HG03159 (cell line): ENCODE data around the gene THAP11.
A peak's percentile ranks its signal among the peaks of the same experiment; 100 is the strongest.
"Not testable (repeated sequence)": the region's sequence is repeated elsewhere in the genome, so short reads cannot be mapped to it uniquely, and the experiment has no call there.

Experiments
- ATAC-seq: cut with Tn5 transposase; IDR thresholded peaks from one replicate; pipeline ENCODE4 v1.9.1; 2021; ENCODE audit warnings: mild to moderate bottlenecking, moderate library complexity; ENCODE audit not compliant: unreplicated experiment

Gene THAP11

DNA sequence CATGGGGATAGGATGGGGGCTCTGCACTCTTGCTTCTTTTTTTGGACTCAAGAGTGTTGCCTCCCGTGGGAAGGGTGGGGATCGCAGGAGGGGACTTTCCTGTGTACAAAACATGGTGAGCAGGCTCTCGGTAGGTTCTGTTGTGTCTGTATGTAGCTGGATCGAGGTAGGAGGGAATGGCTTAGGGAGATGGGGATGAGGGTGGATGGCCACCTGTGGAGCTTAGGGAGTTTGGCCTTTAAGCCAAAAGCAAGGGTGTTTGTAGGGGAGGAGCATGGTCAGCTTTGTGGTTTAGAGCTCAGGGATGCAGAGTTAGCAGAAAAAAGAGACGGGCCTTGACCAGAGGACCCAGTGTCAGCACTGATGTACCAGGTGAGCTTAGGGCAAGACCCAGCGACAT lies 19.8 kb downstream of the THAP11 start:
- ATAC-seq: no peak

GRCh38 chr16:67862623-67863583 lies 20.8 kb downstream of the THAP11 start:
- no peak for ATAC-seq

DNA sequence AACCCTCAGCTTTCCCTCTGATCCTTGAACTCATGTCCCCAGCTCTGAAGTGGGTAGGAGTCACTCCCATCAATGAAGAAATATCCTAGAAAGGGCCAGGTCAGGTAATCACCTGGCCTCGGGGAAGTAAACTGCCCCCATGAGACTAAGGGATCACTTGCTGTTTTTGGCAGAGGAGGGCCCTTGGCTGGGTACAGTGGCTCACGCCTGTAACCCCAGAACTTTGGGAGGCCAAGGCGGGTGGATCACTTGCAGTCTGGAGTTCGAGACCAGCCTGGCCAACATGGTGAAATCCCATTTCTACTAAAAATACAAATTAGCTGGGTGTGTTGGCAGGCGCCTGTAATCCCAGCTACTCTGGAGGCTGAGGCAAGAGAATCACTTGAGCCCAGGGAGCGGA lies 21.9 kb downstream of the THAP11 start:
- not testable (repeated sequence) for ATAC-seq

GRCh38 chr16:67864594-67864993 lies 22.5 kb downstream of the THAP11 start:
- ATAC-seq: no peak

DNA sequence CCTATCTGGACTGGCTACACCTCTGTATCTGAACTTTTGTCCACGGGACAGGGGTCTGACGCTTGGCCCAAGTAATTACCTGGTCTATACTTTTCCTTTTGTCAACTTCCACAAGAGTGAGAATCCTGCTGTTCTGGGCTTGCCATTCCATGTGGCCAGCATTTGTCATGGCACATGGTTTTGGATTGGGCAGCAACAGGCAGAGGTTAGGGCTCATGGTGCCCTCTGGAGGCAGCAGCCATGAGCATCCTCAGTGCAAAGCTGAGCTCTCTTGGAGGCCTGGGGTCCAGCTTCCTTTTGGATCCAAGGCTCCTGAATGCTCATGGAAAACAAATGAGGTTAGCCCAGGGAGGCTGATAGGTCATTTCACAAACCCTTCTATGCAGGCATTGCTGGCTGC lies 23.2 kb downstream of the THAP11 start:
- no peak for ATAC-seq

DNA sequence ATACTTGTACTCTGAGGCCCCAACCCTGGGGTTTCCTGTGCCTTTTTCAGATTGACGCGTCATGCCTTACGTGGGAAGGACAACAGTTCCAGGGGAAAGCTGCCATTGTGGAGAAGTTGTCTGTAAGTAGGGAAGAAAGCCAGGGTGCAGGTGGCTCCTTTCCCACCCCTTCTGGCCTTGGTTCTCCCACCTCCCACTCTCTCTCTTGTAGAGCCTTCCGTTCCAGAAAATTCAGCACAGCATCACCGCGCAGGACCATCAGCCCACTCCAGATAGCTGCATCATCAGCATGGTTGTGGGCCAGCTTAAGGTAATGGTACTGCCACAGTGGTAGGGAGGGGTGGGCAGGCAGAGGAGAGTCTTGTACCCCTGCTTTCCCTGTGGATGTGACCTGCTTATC lies 26.2 kb downstream of the THAP11 start:
- no peak for ATAC-seq

DNA sequence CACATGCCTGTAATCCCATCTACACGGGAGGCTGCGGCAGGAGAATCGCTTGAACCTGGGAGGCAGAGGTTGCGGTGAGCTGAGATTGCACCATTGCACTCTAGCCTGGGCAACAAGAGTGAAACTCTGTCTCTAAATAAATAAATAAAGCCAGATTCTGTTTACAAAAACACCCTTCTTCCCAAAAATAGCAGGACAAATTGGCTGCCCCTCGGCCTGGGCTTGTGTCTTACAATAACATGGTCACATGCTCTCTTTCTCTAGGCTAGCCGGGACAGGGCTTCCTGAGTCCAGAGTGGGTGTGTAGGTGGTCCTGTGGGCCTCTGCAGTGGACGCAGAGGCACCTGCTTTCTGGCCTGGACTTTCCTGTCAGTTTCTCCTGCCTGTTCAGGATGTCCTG lies 27.5 kb downstream of the THAP11 start:
- no peak for ATAC-seq

- no peak for ATAC-seq
These were observed 29.1 kb downstream of the THAP11 start for GRCh38 chr16:67871256-67871655.

DNA sequence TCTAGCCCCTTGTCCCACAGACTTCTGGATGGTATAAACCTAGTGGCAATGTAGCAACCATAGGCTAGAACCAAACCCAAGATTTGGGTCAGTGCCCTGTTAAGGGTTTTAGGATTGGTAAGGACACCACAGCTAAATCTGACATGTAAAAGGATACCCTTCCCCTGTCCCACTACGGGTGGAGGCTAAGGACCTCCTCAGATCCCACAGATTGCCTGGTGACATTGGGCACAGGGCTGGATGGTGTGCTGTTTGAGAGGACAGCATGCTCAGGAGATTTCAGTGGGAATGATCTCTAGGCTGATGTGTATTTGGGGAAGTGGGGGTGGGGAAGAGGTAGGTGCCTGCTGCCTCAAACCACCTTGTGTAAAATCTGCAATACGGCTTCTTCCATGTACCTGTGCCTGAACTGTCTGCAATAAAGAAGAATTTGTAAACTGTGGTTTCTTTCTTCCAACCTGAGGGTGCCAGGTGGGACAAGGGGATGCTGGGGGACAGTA lies 30.1 kb downstream of the THAP11 start:
- ATAC-seq: no peak

DNA sequence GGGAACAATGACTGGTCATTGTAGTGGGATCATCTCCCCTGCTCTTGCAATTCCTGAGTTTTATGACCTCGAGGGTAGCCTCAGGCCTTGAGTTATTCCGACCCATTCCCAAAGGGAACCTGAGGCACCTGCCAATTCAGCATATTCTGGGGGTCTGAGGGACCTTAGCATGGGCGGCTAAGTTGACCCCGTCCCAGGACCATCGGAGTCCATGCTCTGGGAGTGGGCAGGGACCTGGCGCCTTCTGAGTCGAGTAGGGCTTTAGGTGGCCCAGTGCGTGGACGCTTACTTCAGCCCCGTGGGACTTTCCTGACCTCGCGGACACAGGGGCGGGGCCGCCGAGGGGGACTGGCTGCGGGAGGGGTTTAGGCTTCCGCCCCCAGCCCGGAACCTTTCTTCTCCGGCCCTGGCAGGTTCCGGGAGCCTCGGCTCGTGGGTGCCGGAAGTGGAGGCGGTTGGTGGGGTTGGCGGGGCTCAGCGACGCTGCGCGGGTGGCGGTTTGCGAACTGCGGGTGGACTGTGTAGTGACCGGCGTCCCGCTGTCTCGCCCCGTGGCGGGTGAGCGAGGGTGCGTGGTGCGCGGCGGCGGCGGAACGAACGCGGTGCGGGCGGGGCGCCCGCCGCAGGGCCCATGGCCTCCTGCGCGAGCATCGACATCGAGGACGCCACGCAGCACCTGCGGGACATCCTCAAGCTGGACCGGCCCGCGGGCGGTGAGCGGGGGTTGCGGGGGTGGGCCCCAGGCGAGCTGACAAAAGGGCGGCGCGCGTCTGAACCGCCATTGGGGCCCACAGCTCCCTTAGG lies 30.7 kb downstream of the THAP11 start, which contains the start of gene EDC4:
EDC4 (plus strand) TSS at position 422 of the 804 bp plus-strand sequence; CDS start at position 632, 210 bp downstream.
- ATAC-seq: peak; percentile 68

DNA sequence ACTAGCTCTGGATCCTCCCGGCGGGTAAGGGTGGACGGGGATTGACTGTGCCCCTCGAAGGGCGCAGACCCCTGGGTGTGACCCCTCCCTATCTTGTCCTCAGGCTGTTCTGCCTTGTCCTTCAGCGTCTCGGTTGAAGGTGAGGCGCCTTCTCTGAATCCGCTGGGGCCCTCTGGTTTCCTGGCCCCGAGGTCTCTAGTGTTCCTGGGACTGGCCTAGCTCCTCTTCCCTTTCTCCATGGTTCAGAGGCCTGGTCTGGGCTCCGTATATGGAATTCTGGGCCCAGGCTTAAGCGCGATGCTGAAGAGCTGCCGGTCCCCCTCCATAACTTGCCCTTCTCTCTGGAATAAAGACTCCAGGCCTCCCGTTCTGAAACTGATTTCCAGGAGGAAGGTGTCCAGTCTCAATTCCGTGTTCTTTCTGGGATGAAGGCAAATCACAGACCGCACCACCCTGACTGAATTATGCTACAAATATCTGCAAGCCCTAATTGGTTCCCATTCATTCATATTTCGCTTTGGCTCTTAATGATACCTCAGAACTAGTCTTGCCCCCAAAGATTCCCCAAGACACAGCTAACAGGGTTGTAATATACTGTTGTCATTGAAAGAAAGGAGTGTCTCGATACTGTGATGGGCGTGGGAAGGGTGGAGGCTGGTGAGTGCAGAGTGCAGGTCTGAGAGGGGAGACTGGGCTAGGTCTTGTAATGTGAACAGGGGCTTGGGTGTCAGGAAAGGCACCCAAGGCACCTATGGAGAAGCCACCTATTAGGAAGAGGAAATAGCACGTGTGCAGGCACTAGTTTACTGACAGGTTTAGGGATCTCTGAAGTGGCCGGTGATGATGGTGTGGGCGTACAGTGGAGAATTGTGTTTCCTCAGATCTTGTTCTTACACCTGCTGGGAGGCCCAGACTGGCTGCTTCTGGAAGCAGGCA lies 31.6 kb downstream of the THAP11 start:
- peak; percentile 26 for ATAC-seq

- ATAC-seq: no peak
These were observed 32.3 kb downstream of the THAP11 start for GRCh38 chr16:67874372-67874771.

DNA sequence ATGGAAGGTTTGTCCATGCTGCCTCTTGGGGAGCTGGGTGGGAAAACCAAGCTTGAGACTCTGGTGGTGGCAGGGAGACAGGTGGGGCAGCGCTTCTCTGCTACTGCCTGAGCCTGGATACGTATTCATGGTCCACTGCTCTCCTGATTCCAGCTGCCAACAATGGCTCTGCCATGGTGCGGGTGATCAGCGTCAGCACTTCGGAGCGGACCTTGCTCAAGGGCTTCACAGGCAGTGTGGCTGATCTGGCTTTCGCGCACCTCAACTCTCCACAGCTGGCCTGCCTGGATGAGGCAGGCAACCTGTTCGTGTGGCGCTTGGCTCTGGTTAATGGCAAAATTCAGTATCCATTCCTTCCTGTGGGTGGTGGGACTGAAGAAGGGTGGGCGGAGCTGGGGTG lies 34.9 kb downstream of the THAP11 start:
- ATAC-seq: no peak

- no peak for ATAC-seq
These were observed 36.1 kb downstream of the THAP11 start for GRCh38 chr16:67878232-67878631.

GRCh38 chr16:67878846-67879245 lies 36.7 kb downstream of the THAP11 start:
- ATAC-seq: no peak

DNA sequence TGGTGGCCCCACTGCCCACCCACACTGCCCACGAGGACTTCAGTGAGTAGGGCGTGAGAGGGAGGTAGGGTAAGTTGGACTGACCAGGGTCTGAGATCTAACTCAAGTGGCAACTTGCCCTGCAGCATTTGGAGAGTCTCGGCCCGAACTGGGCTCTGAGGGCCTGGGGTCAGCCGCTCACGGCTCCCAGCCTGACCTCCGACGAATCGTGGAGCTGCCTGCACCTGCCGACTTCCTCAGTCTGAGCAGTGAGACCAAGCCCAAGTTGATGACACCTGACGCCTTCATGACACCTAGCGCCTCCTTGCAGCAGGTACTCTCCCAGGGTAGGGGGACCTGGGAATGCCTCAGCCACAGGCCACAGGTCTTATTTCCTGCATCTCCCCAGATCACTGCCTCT lies 37.3 kb downstream of the THAP11 start:
- no peak for ATAC-seq

GRCh38 chr16:67879936-67880335 lies 37.8 kb downstream of the THAP11 start:
- ATAC-seq: no peak

GRCh38 chr16:67880584-67880983 lies 38.5 kb downstream of the THAP11 start:
- no peak for ATAC-seq

DNA sequence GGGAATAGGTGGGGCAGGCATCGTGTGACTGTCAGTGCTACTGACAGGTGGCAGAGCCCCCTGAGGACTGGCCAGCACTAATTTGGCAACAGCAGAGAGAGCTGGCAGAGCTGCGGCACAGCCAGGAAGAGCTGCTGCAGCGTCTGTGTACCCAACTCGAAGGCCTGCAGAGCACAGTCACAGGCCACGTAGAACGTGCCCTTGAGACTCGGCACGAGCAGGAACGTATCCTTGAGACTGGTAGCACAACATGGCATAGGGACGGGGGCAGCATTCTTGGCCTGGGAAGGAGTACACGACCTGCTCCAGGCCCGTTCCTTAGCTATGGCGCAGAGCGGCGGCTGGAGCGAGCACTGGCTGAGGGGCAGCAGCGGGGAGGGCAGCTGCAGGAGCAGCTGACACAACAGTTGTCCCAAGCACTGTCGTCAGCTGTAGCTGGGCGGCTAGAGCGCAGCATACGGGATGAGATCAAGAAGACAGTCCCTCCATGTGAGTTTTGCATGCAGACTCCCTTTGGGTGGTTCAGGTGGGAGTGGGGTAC lies 39.6 kb downstream of the THAP11 start:
- ATAC-seq: no peak
